ENCODE measurements around the gene PTPRE. TPM values are rescaled to one million over a fixed set of nuclear protein-coding genes. Genes with fewer than 3 reads are reported as not detected.

Gene PTPRE
- total RNA-seq, 1 donor from 2014 or later = 2.4 TPM

DNA sequence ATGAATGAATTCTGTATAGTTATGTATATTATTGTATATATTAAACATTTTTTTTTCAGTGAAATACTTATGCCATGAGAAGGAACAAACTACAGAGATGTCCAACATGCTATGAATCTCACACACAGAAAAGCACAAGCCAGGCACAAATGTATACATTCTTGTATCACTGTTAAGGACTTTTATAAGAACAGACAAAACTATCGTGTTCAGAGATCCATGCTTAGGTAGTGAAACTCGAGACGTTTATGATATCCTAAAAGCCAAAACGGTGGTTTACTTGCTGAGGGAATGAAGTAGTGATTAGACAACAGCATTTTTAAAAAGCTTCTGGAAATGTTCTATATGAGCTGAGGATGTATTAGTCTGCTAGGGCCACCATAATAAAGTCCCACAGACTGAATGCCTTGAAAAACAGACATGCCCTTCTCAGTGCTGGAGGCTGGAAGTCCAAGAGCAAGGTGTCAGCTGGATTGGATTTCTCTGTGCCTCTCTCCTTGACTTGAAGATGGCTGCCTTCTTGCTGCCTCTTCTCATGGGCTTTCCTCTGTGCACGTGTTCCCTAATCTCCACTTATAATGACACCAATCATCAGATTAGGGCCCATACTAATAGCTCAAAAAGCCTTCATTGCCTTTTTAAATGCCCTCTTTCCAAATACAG, 215.0 kb downstream of the PTPRE start:
- Mint-ChIP-seq H3K27ac (no peak overlapping the region), H3K4me1 (ENCODE audit: low read depth) (peaks cover 15% of the 10 kb centered on the region), H3K9me3 (ENCODE audit: low read depth) (no peaks in the 10 kb centered on the region), H3K36me3 (ENCODE audit: insufficient read depth) (peaks cover 14% of the 10 kb centered on the region), H3K4me3 (ENCODE audit: low read depth) (no peak overlapping the region), H3K27me3 (peaks cover 12% of the 10 kb centered on the region)
- TF ChIP-seq, protein P1, sequence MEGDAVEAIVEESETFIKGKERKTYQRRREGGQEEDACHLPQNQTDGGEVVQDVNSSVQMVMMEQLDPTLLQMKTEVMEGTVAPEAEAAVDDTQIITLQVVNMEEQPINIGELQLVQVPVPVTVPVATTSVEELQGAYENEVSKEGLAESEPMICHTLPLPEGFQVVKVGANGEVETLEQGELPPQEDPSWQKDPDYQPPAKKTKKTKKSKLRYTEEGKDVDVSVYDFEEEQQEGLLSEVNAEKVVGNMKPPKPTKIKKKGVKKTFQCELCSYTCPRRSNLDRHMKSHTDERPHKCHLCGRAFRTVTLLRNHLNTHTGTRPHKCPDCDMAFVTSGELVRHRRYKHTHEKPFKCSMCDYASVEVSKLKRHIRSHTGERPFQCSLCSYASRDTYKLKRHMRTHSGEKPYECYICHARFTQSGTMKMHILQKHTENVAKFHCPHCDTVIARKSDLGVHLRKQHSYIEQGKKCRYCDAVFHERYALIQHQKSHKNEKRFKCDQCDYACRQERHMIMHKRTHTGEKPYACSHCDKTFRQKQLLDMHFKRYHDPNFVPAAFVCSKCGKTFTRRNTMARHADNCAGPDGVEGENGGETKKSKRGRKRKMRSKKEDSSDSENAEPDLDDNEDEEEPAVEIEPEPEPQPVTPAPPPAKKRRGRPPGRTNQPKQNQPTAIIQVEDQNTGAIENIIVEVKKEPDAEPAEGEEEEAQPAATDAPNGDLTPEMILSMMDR (IDR thresholded peaks at IDR 0.05; ENCODE audit: unreplicated experiment) = no peak
- no peak for DNase-seq (ENCODE audit: low spot score, unreplicated experiment)

DNA sequence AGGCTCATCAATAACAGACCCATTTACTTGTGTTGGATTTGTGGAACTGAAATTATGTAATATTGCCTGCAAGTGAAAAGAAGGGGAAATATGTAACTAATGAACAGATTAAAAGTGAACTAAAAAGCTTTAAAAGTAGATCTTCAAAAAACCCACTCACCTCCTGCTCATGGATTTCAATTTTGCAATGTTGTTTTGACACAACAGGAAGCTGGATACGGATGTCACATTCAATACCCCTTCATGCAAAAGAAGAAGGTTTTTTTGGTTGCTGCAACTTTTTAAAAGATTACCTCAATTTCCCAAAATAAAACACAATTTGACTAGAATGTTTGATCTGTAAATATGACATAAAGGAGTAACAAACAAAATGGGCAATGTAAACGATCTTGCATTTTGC, 216.0 kb downstream of the PTPRE start:
- H3K4me3 Mint-ChIP-seq (ENCODE audit: low read depth) = no peak overlapping the region
- TF ChIP-seq, protein P1 (IDR thresholded peaks at IDR 0.05; ENCODE audit: unreplicated experiment) = no peak
- peaks cover 21% of the 10 kb centered on the region for H3K27me3 Mint-ChIP-seq
- no peak for DNase-seq (ENCODE audit: low spot score, unreplicated experiment)
- H3K36me3 Mint-ChIP-seq (ENCODE audit: insufficient read depth) = peaks cover 14% of the 10 kb centered on the region
- peaks cover 18% of the 10 kb centered on the region for H3K4me1 Mint-ChIP-seq (ENCODE audit: low read depth)
- no peaks in the 10 kb centered on the region for H3K9me3 Mint-ChIP-seq (ENCODE audit: low read depth)
- H3K27ac Mint-ChIP-seq = no peak overlapping the region

DNA sequence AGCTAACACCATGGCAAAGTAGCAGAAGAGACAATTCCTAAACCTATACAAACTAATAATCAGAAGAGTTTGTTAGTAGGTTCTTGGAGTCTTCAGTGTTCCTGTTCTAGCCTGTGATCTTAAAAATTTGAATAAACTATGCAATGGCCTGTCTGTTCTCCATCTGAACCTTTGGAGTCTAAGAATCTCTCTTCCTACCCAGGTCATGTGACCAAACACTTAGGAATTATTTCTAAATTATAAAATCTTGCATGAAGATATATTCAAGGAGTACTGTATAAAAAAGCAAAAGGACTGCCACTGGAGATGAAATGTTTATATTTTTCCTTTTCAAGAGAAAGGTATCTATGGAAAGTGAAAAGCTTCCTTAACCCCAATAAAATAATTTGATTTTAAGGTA, 216.9 kb downstream of the PTPRE start:
- H3K36me3 Mint-ChIP-seq (ENCODE audit: insufficient read depth) = peaks cover 10% of the 10 kb centered on the region
- DNase-seq (ENCODE audit: low spot score, unreplicated experiment) = no peak
- TF ChIP-seq, protein P1 (IDR thresholded peaks at IDR 0.05; ENCODE audit: unreplicated experiment) = no peak

DNA sequence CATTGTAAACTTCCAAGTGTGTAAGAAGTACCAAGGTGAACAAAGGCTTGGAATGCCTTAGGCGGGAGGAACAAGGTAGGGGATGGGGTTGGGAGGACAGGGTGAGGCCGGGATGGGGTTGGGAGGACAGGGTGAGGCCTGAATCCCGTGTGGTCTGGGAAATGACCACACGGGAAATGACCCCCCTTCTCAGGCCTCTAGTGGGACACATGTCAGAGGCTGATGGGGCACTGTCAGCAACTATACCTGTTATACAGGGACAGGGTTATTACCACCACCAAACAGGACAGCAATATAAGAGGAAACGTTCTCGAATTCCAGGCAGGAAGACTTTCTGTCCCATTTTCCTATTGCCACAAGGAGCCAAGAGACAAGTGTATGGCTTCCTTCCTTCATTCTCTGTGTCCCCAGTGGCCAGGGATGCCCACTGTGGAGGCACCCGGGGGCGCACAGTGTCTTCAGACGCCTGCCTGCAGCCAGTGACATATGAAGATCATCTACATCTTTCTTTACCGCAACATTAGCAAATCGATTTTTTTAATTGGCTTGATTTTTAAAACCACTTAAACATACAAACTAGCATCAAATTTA, 218.0 kb downstream of the PTPRE start:
- Mint-ChIP-seq H3K27me3 (peaks cover 30% of the 10 kb centered on the region), H3K27ac (peak overlapping the region; percentile 80), H3K4me1 (ENCODE audit: low read depth) (peaks cover 18% of the 10 kb centered on the region), H3K4me3 (ENCODE audit: low read depth) (peak overlapping the region; percentile 88), H3K36me3 (ENCODE audit: insufficient read depth) (peaks cover 6% of the 10 kb centered on the region), H3K9me3 (ENCODE audit: low read depth) (no peaks in the 10 kb centered on the region)
- no peak for DNase-seq (ENCODE audit: low spot score, unreplicated experiment)
- TF ChIP-seq, protein P1 (IDR thresholded peaks at IDR 0.05; ENCODE audit: unreplicated experiment) = no peak

More for the DNA sequence above, 216.9 kb downstream of the PTPRE start:
- H3K4me1 Mint-ChIP-seq (ENCODE audit: low read depth) = peaks cover 18% of the 10 kb centered on the region
- no peaks in the 10 kb centered on the region for H3K9me3 Mint-ChIP-seq (ENCODE audit: low read depth)
- H3K27ac Mint-ChIP-seq = no peak overlapping the region
- peaks cover 27% of the 10 kb centered on the region for H3K27me3 Mint-ChIP-seq
- peak overlapping the region; percentile 88 for H3K4me3 Mint-ChIP-seq (ENCODE audit: low read depth)

DNA sequence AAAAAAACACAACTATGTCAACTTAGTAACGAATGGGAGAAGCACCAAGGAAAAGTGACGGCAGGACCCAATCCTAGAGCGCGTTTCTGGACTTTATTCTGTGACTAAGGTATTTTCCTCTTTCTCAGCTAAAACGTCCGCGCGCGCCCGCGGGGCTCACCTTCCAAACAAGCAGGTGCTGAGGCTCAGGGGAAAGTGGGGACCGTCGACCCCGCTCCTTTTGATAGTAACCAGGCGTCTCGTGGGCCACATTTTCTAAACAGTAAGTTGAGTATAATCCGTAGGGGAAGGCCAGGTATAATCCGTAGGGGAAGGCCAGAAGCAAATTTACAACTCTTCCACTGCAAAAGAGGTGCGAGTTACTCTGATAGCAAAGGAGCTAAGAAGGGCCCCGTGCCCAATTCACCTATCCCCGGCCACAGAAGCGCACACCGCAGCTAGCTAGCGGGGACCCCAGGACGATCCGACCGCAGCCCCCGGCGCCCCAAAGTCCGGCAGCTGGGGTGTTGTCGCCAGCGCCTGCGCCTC, 218.6 kb downstream of the PTPRE start:
- peak overlapping the region; percentile 88 for H3K4me3 Mint-ChIP-seq (ENCODE audit: low read depth)
- no peak for DNase-seq (ENCODE audit: low spot score, unreplicated experiment)
- H3K27ac Mint-ChIP-seq = peak overlapping the region; percentile 80
- peaks cover 33% of the 10 kb centered on the region for H3K27me3 Mint-ChIP-seq
- no peaks in the 10 kb centered on the region for H3K9me3 Mint-ChIP-seq (ENCODE audit: low read depth)
- TF ChIP-seq, protein P1 (IDR thresholded peaks at IDR 0.05; ENCODE audit: unreplicated experiment) = no peak
- H3K4me1 Mint-ChIP-seq (ENCODE audit: low read depth) = peaks cover 18% of the 10 kb centered on the region
- peaks cover 6% of the 10 kb centered on the region for H3K36me3 Mint-ChIP-seq (ENCODE audit: insufficient read depth)

Data from progenitor cell of endocrine pancreas (in vitro differentiated cells).